Hepatocyte (in vitro differentiated cells): ENCODE data around the gene PAN2.

Experiments used
- CTCF ChIP-seq: fragments of 200-600 bp; sonication (generic); IDR thresholded peaks from 2 replicates; pipeline ENCODE4 v1.5.1; 2016; ENCODE audit warnings: antibody characterized with exemption, mild to moderate bottlenecking; ENCODE audit not compliant: poor library complexity
- EZH2 ChIP-seq: fragments of 200-600 bp; sonication (generic); IDR thresholded peaks from 2 replicates; pipeline ENCODE4 v1.6.1; 2016; ENCODE audit warnings: antibody characterized with exemption, mild to moderate bottlenecking, borderline replicate concordance
- EZH2phosphoT487 ChIP-seq: fragments of 200-600 bp; sonication (generic); IDR thresholded peaks from one replicate; pipeline ENCODE4 v1.6.1; 2018; ENCODE audit warnings: antibody characterized with exemption, mild to moderate bottlenecking, low read depth, moderate library complexity; ENCODE audit not compliant: unreplicated experiment, severe bottlenecking

GRCh38 chr12:56271031-56271430, 62.8 kb downstream of the PAN2 start:
- TF ChIP-seq CTCF, result peak; percentile 46
- TF ChIP-seq EZH2, result no peak
- TF ChIP-seq EZH2phosphoT487, result no peak
